HG02852 (cell line): ENCODE data around the gene SGIP1.

Experiments
- ATAC-seq: cut with Tn5 transposase; IDR thresholded peaks from one replicate; pipeline ENCODE4 v1.9.1; 2021; ENCODE audit warnings: mild to moderate bottlenecking, moderate library complexity; ENCODE audit not compliant: unreplicated experiment

Gene SGIP1

DNA sequence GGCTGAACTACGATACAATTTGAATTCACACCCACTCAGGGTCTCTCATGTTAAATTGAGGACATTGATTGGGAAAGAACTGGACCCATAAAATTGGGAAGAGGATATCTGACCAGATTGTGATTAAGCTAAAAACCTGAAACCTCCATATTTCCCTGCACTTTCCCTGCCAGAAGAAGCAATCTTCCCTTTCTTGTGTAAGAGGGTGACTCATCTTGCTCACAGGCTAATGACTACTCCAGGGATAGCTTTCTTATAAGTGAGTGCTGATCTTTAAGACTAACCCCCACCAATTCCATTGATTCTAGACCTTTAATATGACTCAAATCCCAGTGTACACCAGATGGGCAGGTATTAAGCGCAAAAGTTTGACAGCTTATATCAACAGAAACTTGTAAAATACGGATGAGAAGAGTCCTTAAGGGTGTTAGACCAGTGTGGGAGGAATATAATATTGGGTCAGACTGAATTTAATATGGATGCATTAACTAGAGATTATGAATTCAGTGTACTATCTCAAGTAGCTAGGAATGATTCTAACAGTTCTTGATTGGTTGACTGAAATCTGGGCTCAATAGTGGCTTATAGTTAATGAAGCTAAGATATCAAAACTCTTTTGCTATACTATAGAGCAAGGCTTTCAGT is 12.1 kb upstream of the SGIP1 start:
- no peak for ATAC-seq

- ATAC-seq = no peak
Observed at GRCh38 chr1:66523562-66523961, 10.4 kb upstream of the SGIP1 start.

DNA sequence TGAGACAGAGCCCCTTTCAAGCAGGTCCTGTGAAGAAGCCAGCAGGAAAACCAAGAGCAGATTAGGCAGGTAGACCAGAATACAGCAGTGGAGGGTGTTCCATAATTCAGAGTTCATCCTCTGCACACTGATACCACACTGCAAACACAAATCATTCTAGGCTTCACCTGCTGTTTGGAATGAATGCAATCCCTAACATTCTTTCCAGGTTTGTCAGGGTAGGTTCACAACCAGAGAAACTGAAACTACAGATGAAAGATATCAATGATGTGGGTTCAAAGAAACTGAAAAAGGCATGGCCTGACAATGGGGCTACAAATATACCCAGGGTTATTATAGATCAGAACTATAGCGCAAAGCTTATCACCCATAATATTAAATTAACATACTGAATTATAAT is 8.9 kb upstream of the SGIP1 start:
- ATAC-seq = no peak

DNA sequence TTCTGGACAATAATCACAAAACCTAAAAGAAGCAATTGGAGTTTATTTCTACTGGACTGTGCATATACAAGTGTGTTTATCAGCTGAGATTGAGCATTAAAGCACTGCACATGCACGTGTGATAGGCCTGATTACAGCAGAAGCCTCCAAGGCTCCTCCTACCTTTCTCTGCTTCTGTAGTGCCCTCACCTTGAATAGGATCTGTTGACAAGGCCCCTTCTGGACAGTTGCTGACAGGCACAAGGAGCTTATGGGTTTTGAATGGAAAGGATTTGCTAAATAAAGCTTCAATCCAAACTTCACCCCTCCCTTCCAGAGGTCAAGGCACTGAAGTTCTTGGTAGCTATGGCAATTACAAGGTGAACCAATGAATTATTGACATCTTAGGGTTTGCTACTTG is 7.9 kb upstream of the SGIP1 start:
- no peak for ATAC-seq

DNA sequence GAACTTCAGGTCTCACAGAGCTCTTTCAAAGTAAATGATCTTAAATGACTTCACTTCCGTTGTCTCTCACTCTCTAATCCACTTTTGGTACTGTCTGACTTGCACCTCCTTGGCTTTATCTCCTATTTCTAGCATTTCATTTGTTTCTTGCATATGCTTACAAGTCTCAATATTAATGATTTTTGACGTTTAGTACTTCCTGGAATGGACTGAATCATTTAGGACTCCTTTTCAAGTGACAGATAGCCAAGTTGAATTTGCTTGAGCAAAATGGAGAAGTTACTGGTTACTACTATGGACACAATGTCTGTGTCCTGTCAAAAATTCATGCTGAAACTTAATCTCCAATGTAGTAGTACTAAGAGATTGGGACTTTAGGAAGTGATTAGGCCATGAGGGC is 7.0 kb upstream of the SGIP1 start:
- no peak for ATAC-seq

GRCh38 chr1:66527686-66528085 is 6.3 kb upstream of the SGIP1 start:
- ATAC-seq = no peak

DNA sequence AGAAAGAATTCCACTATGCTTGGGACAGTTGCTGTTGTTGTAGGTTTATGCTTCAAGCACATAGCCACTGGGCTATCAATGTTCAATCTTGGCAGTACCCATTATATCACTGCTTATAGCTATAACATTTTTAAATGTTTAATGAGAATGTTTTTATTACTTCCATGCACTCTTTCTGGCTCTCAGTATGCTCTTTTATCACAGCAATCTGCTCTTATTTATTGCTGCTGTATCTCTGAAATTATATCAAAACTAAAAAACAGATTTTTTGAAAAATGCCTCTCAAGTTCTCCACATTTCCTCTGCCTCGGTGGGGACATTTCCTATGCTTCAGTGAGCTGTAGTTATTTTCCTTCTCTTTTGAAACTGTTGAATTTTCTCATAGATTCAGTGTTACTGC is 5.4 kb upstream of the SGIP1 start:
- no peak for ATAC-seq

DNA sequence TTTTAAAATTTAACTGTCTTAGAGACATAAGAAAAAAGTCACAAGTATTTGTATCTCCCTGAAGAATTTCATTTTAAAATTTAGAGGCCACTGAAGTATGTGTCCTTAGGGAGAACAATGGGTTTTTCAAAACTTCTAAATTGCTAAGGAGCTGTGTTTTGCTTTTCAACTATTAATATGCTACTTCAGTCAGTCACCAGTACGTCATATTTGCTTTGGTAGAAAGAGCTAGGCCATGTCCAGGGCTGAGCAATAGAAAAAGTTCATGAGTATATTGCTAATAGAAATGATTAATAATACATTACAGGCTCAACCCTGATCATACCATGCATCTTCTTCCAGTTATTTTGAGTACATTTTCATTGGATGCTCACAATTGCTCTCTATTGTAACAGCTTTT is 1.7 kb upstream of the SGIP1 start:
- no peak for ATAC-seq

DNA sequence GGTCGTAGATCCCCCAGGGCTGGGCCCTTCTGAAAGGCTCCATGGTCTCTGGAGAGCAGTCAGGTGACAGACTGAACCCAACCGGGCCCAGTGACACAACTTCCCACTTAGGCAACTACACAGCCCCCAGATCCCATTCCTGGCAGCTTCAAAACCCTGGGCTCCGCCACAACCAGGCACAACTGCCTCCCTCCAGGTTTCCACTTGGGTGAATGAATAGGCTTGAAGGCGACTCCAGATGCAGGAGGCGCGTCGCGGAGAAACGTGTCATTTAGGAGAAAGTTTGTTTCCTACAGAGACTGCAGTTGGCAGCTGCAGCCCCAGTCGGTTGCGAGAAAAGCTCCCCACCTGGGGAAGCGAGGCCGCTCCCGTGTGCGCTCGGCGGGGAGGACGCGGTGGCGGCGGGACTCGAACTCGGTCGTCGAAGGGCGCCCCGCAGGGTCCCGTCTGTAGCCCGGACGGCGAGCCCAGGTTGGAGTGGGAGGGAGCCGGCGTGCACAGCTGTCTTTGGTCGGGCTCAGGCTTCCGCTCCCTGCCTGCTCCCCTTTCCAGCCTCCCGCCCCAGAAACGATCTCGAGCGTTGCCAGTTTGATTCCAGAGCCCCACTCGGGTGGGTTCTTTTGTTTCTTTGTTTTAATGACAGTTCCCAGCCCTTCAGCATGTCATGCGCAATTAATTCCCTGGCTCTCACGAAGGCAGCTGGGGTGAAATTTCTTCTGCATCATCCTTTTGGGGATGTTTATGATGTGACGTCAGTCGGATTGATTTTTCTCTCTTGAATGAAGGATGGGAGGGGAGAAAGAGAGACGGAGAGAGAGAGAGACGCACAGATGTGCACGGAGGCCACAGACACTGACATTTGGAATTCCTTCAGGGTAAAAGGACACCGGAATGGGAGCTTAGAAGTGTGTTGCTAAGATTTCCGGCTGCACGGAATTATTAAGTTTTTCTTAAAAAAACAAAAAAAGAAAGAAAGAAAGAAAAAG is 862 bp upstream of the SGIP1 start:
- ATAC-seq = no peak

- ATAC-seq = no peak
Observed at GRCh38 chr1:66535061-66535460, 1.1 kb downstream of the SGIP1 start.

DNA sequence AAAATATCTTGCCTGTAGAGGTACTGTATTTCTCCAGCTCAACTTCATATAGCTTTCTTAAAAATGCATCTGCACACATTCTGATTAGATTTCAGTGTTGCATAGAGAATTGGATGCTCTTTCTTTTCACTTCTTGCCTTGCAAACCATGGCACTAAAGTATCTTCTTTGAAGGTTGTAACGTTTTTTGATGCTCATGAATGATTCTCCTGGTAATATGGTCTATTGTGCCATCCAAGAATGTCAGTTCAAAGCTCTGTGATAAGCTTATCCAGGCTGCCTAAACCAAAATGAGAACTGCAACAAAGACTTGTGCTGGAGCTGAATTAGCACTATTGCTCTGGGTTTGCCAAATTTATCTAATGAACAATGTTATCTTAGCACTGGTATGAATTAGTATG is 1.9 kb downstream of the SGIP1 start:
- ATAC-seq = no peak

- ATAC-seq = no peak
Observed at GRCh38 chr1:66537718-66538117, 3.8 kb downstream of the SGIP1 start.

DNA sequence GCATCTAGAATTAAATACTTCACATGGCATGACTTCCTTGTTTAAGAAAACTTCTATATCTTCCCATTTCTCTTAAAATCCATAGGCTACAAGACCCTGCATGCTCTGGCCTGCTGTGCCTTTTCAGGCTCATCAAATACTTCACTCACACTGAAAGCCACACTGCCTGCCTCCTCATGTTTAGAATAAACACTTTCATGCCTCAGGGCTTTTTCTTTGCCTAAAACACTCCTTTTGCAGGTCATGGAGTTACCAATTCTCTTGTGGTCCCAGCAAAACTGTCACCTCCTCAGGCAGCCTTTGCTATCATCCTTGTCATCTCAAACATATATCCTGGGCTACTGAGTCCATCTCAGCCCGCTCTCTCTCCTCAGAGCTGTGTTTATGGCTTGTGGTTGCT is 5.5 kb downstream of the SGIP1 start:
- no peak for ATAC-seq

- no peak for ATAC-seq
Observed at GRCh38 chr1:66540434-66541032, 6.6 kb downstream of the SGIP1 start.

DNA sequence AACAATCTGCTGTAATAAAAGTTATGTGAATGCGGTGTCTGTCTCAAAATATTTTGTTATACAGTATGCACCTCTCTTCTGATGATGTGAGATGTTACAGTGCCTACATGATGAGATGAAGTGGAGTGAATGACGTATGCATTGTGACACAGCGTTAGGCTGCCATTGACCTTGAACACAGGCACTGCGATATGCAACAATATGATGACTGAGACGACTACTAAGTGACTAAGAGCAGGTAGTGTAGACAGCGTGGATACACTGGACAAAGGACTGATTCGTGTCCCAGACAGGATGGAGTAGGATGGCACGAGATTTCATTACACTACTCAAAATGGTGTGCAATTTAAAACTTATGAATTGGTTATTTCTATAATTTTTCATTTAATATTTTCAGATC is 8.4 kb downstream of the SGIP1 start:
- ATAC-seq = no peak

DNA sequence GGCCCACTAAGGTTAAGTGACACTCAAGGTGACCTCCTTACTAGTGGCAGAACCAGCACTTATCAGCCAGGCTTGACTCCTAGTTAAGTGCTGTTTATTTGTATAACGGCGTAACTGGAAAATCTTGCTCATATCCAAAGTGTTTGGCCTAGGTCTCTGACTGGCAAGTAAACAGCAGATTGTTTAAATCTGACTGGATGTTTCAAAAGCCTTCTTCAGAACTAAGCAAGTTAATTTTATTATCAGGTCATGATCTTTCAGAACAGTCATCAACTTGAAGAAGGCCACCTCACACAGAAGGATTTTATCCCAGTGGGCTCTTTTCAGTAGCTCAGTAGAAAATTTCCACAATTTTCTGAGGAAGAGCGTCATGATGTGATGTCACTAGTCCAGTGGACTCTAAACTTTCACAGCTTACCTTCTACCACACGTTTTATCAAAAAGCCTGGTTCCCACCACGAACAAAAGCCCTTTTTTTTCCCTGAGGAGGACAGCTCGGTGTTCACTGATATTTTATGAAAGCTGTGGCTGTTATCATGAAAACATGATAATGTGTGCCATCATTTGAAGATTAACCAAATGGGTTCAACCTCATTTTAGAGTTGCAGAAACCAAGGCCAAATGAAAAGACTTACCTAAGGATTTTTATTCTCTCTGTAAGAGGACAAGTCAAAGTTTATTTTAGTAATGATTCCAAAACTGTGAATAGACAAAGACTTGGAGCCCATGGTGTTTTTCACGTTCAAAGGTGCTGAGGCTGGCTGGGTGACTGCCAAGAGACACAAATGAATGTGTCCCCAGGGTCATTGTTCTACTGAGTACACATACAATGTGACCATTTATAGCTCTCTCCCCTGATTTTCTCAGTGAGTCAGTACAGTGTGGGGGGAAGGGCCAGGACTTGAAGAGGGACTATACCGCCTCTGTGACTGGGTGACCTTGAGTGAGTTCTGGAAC is 9.1 kb downstream of the SGIP1 start:
- no peak for ATAC-seq

DNA sequence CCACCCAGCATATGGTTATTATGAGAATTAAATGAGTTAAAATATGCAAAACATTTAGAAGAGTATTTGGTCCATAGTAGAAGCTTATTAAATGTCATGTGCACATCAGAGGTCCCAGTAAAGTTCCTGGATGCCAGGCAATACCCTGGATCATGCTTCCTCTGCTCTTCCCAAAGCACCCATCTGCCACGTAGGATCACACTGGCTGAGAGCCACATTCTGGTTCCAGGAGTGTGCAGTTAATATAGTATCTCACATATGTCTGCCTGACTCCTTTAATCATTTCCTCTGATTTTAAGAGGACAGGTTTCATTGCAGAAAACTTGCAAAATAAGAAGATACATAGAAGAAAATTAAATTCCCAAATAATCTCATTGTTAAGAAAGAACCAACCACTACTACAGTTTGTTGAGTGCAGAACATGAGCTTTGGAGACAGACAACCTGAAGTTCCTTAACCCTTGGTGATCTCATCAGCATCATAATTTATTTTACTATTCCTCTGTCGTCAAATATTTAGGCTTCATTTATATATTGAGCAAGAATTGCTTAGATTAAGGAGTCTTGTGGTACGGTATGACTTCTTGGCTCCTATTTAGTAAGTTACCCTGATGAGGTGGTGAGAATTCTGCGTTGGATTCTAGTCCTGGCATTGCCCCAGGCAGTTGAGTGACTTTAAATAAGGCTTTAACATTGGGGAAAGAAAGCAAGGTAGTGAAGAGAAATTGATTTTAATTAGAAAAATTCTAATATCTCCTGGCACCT is 12.3 kb downstream of the SGIP1 start:
- no peak for ATAC-seq

DNA sequence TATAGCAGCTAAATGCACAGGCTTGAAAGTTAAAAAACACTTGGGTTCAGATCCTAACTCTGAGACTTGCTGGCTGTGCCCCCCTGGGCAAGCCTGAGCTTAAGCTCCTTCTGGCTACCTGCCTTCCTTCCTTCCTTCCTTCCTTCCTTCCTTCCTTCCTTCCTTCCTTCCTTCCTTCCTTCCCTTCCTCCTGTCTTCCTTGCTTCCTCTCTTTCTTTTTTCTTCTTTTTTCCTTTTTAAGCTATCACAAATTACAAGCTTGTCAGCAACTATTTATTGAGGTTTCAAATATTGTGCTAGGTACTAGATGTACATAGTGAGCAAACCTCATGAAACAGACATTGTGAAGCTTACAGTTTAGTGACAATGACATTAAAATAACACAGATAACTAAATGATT is 15.1 kb downstream of the SGIP1 start:
- no peak for ATAC-seq

- no peak for ATAC-seq
Observed at GRCh38 chr1:66550243-66550642, 16.3 kb downstream of the SGIP1 start.

GRCh38 chr1:66552287-66552686 is 18.3 kb downstream of the SGIP1 start:
- ATAC-seq = no peak
